Measurements from ENCODE around the gene TPMT. TPM values are rescaled to one million over a fixed set of nuclear protein-coding genes. Genes with fewer than 3 reads are reported as not detected.

The TPMT gene
- total RNA-seq, 1 donor from 2014 or later: 10.5 TPM

DNA sequence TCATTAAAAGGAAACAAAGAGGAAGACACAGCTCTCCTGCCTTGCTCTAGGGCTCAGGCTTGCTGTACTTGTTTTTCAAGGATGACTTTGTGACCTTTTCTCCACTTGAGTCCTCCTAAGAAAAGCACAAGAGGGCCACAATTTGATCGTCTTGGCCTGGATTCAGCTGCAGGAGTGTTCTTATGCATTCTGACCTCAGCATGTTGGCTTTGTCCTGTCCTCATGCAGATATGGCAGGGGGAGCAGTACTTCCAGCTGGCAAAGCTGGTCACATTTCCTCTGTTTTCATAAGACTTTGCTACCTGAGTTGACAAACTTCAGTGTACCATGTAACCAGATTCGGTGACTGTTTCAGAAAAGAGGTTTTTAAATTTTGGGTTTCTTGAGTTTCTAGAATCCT is 31.2 kb upstream of the TPMT start:
- Histone ChIP-seq H3K4me2 (ENCODE audit: low read length) (no peak overlapping the region), H2AFZ (ENCODE audit: low read depth, low read length) (no peak overlapping the region), H3K4me1 (ENCODE audit: insufficient read depth, low read length) (no peaks in the 10 kb centered on the region), H3K9ac (ENCODE audit: low read length) (no peak overlapping the region), H3K4me3 (ENCODE audit: insufficient read depth, low read depth, low read length) (no peak overlapping the region), H4K20me1 (ENCODE audit: insufficient read depth, low read length) (no peaks in the 10 kb centered on the region), H3K9me3 (ENCODE audit: insufficient read depth, low read depth, low read length) (no peaks in the 10 kb centered on the region), H3K36me3 (ENCODE audit: insufficient read depth, low read length) (no peaks in the 10 kb centered on the region), H3K27me3 (ENCODE audit: insufficient read depth, low read length) (no peaks in the 10 kb centered on the region), H3K79me2 (ENCODE audit: insufficient read depth, low read length) (no peaks in the 10 kb centered on the region), H3K27ac (ENCODE audit: low read depth, low read length) (no peak overlapping the region)
- FAIRE-seq (no peak), DNase-seq (ENCODE audit: low read depth) (no peak)
- peaks cover 3% of the 10 kb centered on the region for H3K36me3 Mint-ChIP-seq (ENCODE audit: low read depth, unreplicated experiment)
- no peak overlapping the region for H3K4me3 Mint-ChIP-seq (ENCODE audit: unreplicated experiment)
- no peak overlapping the region for H3K27ac Mint-ChIP-seq (ENCODE audit: unreplicated experiment)
- no peaks in the 10 kb centered on the region for H3K27me3 Mint-ChIP-seq (ENCODE audit: low read depth, unreplicated experiment)
- no peak for TF ChIP-seq EZH2 (IDR thresholded peaks at IDR 0.05; ENCODE audit: insufficient read depth, low read length)
- TF ChIP-seq, protein P1, sequence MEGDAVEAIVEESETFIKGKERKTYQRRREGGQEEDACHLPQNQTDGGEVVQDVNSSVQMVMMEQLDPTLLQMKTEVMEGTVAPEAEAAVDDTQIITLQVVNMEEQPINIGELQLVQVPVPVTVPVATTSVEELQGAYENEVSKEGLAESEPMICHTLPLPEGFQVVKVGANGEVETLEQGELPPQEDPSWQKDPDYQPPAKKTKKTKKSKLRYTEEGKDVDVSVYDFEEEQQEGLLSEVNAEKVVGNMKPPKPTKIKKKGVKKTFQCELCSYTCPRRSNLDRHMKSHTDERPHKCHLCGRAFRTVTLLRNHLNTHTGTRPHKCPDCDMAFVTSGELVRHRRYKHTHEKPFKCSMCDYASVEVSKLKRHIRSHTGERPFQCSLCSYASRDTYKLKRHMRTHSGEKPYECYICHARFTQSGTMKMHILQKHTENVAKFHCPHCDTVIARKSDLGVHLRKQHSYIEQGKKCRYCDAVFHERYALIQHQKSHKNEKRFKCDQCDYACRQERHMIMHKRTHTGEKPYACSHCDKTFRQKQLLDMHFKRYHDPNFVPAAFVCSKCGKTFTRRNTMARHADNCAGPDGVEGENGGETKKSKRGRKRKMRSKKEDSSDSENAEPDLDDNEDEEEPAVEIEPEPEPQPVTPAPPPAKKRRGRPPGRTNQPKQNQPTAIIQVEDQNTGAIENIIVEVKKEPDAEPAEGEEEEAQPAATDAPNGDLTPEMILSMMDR (IDR thresholded peaks at IDR 0.05; ENCODE audit: insufficient read depth, low read depth, low read length): no peak
- H3K9me3 Mint-ChIP-seq (ENCODE audit: unreplicated experiment): no peaks in the 10 kb centered on the region
- H3K4me1 Mint-ChIP-seq (ENCODE audit: low read depth, unreplicated experiment): peaks cover 20% of the 10 kb centered on the region

GRCh38 chr6:18185624-18186023 is 30.7 kb upstream of the TPMT start:
- Histone ChIP-seq H3K4me1 (ENCODE audit: insufficient read depth, low read length) (no peaks in the 10 kb centered on the region), H3K36me3 (ENCODE audit: insufficient read depth, low read length) (no peaks in the 10 kb centered on the region), H3K27ac (ENCODE audit: low read depth, low read length) (no peak overlapping the region), H4K20me1 (ENCODE audit: insufficient read depth, low read length) (no peaks in the 10 kb centered on the region), H3K4me3 (ENCODE audit: insufficient read depth, low read depth, low read length) (no peak overlapping the region), H3K4me2 (ENCODE audit: low read length) (no peak overlapping the region), H2AFZ (ENCODE audit: low read depth, low read length) (no peak overlapping the region), H3K9ac (ENCODE audit: low read length) (no peak overlapping the region), H3K79me2 (ENCODE audit: insufficient read depth, low read length) (no peaks in the 10 kb centered on the region), H3K27me3 (ENCODE audit: insufficient read depth, low read length) (no peaks in the 10 kb centered on the region), H3K9me3 (ENCODE audit: insufficient read depth, low read depth, low read length) (no peaks in the 10 kb centered on the region)
- Mint-ChIP-seq H3K27me3 (ENCODE audit: low read depth, unreplicated experiment) (no peaks in the 10 kb centered on the region), H3K4me1 (ENCODE audit: low read depth, unreplicated experiment) (peaks cover 20% of the 10 kb centered on the region), H3K27ac (ENCODE audit: unreplicated experiment) (no peak overlapping the region), H3K4me3 (ENCODE audit: unreplicated experiment) (no peak overlapping the region), H3K36me3 (ENCODE audit: low read depth, unreplicated experiment) (peaks cover 3% of the 10 kb centered on the region), H3K9me3 (ENCODE audit: unreplicated experiment) (no peaks in the 10 kb centered on the region)
- no peak for DNase-seq (ENCODE audit: low read depth)
- FAIRE-seq: no peak
- TF ChIP-seq EZH2 (IDR thresholded peaks at IDR 0.05; ENCODE audit: insufficient read depth, low read length): no peak
- TF ChIP-seq, protein P1 (IDR thresholded peaks at IDR 0.05; ENCODE audit: insufficient read depth, low read depth, low read length): no peak

- Histone ChIP-seq H3K79me2 (ENCODE audit: insufficient read depth, low read length) (no peaks in the 10 kb centered on the region), H2AFZ (ENCODE audit: low read depth, low read length) (no peak overlapping the region), H3K4me1 (ENCODE audit: insufficient read depth, low read length) (no peaks in the 10 kb centered on the region), H3K9me3 (ENCODE audit: insufficient read depth, low read depth, low read length) (no peaks in the 10 kb centered on the region), H3K27me3 (ENCODE audit: insufficient read depth, low read length) (no peaks in the 10 kb centered on the region), H3K4me3 (ENCODE audit: insufficient read depth, low read depth, low read length) (no peak overlapping the region), H3K4me2 (ENCODE audit: low read length) (no peak overlapping the region), H3K27ac (ENCODE audit: low read depth, low read length) (no peak overlapping the region), H3K36me3 (ENCODE audit: insufficient read depth, low read length) (no peaks in the 10 kb centered on the region), H3K9ac (ENCODE audit: low read length) (no peak overlapping the region), H4K20me1 (ENCODE audit: insufficient read depth, low read length) (no peaks in the 10 kb centered on the region)
- H3K27me3 Mint-ChIP-seq (ENCODE audit: low read depth, unreplicated experiment): no peaks in the 10 kb centered on the region
- H3K4me3 Mint-ChIP-seq (ENCODE audit: unreplicated experiment): no peak overlapping the region
- TF ChIP-seq, protein P1 (IDR thresholded peaks at IDR 0.05; ENCODE audit: insufficient read depth, low read depth, low read length): no peak
- H3K27ac Mint-ChIP-seq (ENCODE audit: unreplicated experiment): no peak overlapping the region
- DNase-seq (ENCODE audit: low read depth) (no peak), FAIRE-seq (no peak)
- no peaks in the 10 kb centered on the region for H3K9me3 Mint-ChIP-seq (ENCODE audit: unreplicated experiment)
- peaks cover 3% of the 10 kb centered on the region for H3K36me3 Mint-ChIP-seq (ENCODE audit: low read depth, unreplicated experiment)
- peaks cover 20% of the 10 kb centered on the region for H3K4me1 Mint-ChIP-seq (ENCODE audit: low read depth, unreplicated experiment)
These were observed 28.9 kb upstream of the TPMT start for GRCh38 chr6:18183766-18184165.
